Measurements from ENCODE around the gene CLSTN2. TPM values are rescaled to one million over a fixed set of nuclear protein-coding genes. Genes with fewer than 3 reads are reported as not detected.

CLSTN2 gene
- total RNA-seq, 1 donor from 2014 or later: 143 TPM

- H3K4me3 Mint-ChIP-seq (ENCODE audit: unreplicated experiment): no peak overlapping the region
- H3K36me3 Mint-ChIP-seq (ENCODE audit: unreplicated experiment): peaks cover 4% of the 10 kb centered on the region
- H3K4me1 Mint-ChIP-seq (ENCODE audit: unreplicated experiment): peaks cover 17% of the 10 kb centered on the region
- H3K9me3 Mint-ChIP-seq (ENCODE audit: unreplicated experiment): no peaks in the 10 kb centered on the region
- TF ChIP-seq, protein P1, sequence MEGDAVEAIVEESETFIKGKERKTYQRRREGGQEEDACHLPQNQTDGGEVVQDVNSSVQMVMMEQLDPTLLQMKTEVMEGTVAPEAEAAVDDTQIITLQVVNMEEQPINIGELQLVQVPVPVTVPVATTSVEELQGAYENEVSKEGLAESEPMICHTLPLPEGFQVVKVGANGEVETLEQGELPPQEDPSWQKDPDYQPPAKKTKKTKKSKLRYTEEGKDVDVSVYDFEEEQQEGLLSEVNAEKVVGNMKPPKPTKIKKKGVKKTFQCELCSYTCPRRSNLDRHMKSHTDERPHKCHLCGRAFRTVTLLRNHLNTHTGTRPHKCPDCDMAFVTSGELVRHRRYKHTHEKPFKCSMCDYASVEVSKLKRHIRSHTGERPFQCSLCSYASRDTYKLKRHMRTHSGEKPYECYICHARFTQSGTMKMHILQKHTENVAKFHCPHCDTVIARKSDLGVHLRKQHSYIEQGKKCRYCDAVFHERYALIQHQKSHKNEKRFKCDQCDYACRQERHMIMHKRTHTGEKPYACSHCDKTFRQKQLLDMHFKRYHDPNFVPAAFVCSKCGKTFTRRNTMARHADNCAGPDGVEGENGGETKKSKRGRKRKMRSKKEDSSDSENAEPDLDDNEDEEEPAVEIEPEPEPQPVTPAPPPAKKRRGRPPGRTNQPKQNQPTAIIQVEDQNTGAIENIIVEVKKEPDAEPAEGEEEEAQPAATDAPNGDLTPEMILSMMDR (IDR thresholded peaks at IDR 0.05): no peak
- no peaks in the 10 kb centered on the region for H3K27me3 Mint-ChIP-seq (ENCODE audit: unreplicated experiment)
- no peak for DNase-seq (ENCODE audit: extremely low spot score, unreplicated experiment)
- H3K27ac Mint-ChIP-seq (ENCODE audit: unreplicated experiment): no peak overlapping the region
These were observed 87.2 kb downstream of the CLSTN2 start for GRCh38 chr3:140022066-140022770.

GRCh38 chr3:140023616-140024530, 88.9 kb downstream of the CLSTN2 start:
- TF ChIP-seq, protein P1 (IDR thresholded peaks at IDR 0.05): no peak
- H3K4me1 Mint-ChIP-seq (ENCODE audit: unreplicated experiment): peaks cover 17% of the 10 kb centered on the region
- H3K4me3 Mint-ChIP-seq (ENCODE audit: unreplicated experiment): no peak overlapping the region
- H3K27ac Mint-ChIP-seq (ENCODE audit: unreplicated experiment): no peak overlapping the region
- peaks cover 4% of the 10 kb centered on the region for H3K36me3 Mint-ChIP-seq (ENCODE audit: unreplicated experiment)
- H3K27me3 Mint-ChIP-seq (ENCODE audit: unreplicated experiment): no peaks in the 10 kb centered on the region
- no peaks in the 10 kb centered on the region for H3K9me3 Mint-ChIP-seq (ENCODE audit: unreplicated experiment)
- DNase-seq (ENCODE audit: extremely low spot score, unreplicated experiment): no peak

DNA sequence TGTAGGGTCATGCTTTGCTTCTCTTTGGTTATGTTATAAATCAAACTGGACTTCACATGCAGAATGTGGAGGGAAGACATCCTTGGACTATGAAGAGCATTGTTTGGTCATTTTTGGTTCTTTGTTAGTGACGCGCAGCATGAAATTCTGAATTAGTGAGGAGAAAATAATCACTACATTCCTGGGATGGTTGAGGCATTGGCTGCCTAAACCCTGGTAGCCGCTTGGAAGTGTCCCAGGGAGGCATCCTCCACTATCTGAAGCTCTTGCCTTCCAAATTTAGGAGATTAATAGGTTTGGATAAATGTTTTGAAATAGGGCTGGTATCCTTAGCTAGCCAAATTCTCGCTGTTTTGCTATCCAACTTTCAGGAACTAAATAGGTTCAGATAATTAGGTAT, 96.2 kb downstream of the CLSTN2 start:
- Mint-ChIP-seq H3K9me3 (ENCODE audit: unreplicated experiment) (no peaks in the 10 kb centered on the region), H3K4me1 (ENCODE audit: unreplicated experiment) (no peaks in the 10 kb centered on the region), H3K27ac (ENCODE audit: unreplicated experiment) (no peak overlapping the region), H3K27me3 (ENCODE audit: unreplicated experiment) (no peaks in the 10 kb centered on the region), H3K4me3 (ENCODE audit: unreplicated experiment) (no peak overlapping the region), H3K36me3 (ENCODE audit: unreplicated experiment) (peaks cover 1% of the 10 kb centered on the region)
- TF ChIP-seq, protein P1 (IDR thresholded peaks at IDR 0.05): no peak
- DNase-seq (ENCODE audit: extremely low spot score, unreplicated experiment): no peak

DNA sequence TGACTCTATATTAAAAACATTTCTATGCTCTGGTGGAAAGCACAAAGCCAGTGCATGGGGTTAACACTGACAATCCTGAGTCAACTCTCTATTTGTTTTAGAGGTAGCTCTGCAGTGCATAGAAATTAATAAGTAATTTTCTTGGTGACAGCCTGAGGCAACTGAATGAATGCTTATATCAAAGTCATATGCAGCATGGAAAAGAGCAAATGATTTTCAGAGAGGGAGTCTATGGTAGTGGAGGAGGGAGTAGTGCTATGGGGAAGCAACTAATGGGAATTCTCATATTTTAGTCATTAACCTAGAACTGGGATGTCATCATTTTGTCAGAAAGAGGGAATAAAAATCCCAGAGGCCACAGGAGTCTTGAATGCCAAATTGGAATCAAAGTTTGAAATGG, 99.1 kb downstream of the CLSTN2 start:
- Mint-ChIP-seq H3K27ac (ENCODE audit: unreplicated experiment) (no peak overlapping the region), H3K36me3 (ENCODE audit: unreplicated experiment) (peaks cover 1% of the 10 kb centered on the region), H3K27me3 (ENCODE audit: unreplicated experiment) (no peaks in the 10 kb centered on the region), H3K9me3 (ENCODE audit: unreplicated experiment) (no peaks in the 10 kb centered on the region), H3K4me3 (ENCODE audit: unreplicated experiment) (no peak overlapping the region), H3K4me1 (ENCODE audit: unreplicated experiment) (no peaks in the 10 kb centered on the region)
- TF ChIP-seq, protein P1 (IDR thresholded peaks at IDR 0.05): no peak
- DNase-seq (ENCODE audit: extremely low spot score, unreplicated experiment): no peak

DNA sequence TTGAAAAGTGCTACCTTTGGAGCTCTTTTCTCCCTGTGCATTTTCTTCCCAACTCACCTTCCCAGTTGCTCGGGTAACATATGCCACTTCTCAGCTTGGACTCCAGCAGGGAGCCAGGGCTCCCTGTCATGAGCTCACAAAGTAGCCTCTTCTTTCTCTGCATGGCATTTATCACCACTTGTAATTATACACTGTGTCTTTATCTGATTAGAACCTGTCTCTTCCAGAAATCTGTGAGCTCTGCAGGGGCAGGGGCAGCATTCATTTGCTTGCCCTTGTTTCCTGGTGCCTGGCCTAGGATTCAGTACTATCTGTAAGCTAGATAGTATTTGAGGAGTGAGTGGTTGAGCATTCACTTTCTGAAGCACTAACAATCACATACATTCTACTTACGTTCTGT, 100.9 kb downstream of the CLSTN2 start:
- Mint-ChIP-seq H3K4me1 (ENCODE audit: unreplicated experiment) (no peaks in the 10 kb centered on the region), H3K27ac (ENCODE audit: unreplicated experiment) (no peak overlapping the region), H3K4me3 (ENCODE audit: unreplicated experiment) (no peak overlapping the region), H3K27me3 (ENCODE audit: unreplicated experiment) (no peaks in the 10 kb centered on the region), H3K9me3 (ENCODE audit: unreplicated experiment) (no peaks in the 10 kb centered on the region), H3K36me3 (ENCODE audit: unreplicated experiment) (no peaks in the 10 kb centered on the region)
- no peak for DNase-seq (ENCODE audit: extremely low spot score, unreplicated experiment)
- TF ChIP-seq, protein P1 (IDR thresholded peaks at IDR 0.05): no peak

Data from osteocyte (in vitro differentiated cells).